BLaER1 treated with 17β-estradiol and CSF1 and Interleukin-3, amounts not matched to agents 10 nM and 100 nM (cell line): ENCODE results near the gene KCTD5.

Experiments
- H3K27ac ChIP-seq, 11 experiments: shearing (Covaris generic); formaldehyde crosslinking; 2 replicates each; pipeline ENCODE4 v1.8.1; 2022
- H3K27me3 ChIP-seq, 11 experiments: shearing (Covaris generic); formaldehyde crosslinking; 2 replicates each; pipeline ENCODE4 v1.8.1; 2022
- H3K36me3 ChIP-seq, 11 experiments: shearing (Covaris generic); formaldehyde crosslinking; 2 replicates each; pipeline ENCODE4 v1.8.1; 2022
- H3K4me1 ChIP-seq, 10 experiments: shearing (Covaris generic); formaldehyde crosslinking; 2 replicates each; pipeline ENCODE4 v1.8.1; 2022
- H3K4me2 ChIP-seq, 11 experiments: shearing (Covaris generic); formaldehyde crosslinking; 2 replicates each; pipeline ENCODE4 v1.8.1; 2022
- H3K4me3 ChIP-seq, 10 experiments: shearing (Covaris generic); formaldehyde crosslinking; 2 replicates each; pipeline ENCODE4 v1.8.1; 2022
- H3K9ac ChIP-seq, 11 experiments: shearing (Covaris generic); formaldehyde crosslinking; 2 replicates each; pipeline ENCODE4 v1.8.1; 2022
- H3K9me3 ChIP-seq, 11 experiments: shearing (Covaris generic); formaldehyde crosslinking; replicated peaks in 1 of 11; 2 replicates each; pipeline ENCODE4 v1.8.1; 2022
- H4K20me1 ChIP-seq, 11 experiments: shearing (Covaris generic); formaldehyde crosslinking; 2 replicates each; pipeline ENCODE4 v1.8.1; 2022
- Cebpa-rat ChIP-seq, 11 experiments: shearing (Covaris generic); IDR thresholded peaks; 2 replicates each; pipeline ENCODE4 v1.8.1; 2022

The KCTD5 gene

GRCh38 chr16:2701272-2701671, 18.9 kb downstream of the KCTD5 start:
- Histone ChIP-seq H3K27me3 (peaks cover 0 to 18% (median 0%) of the 10 kb centered on the region in 11 experiments; a peak in 2 of 22 replicates), H4K20me1 (peaks cover 98 to 100% (median 99%) of the 10 kb centered on the region in 11 experiments), H3K4me1 (peaks cover 19 to 72% (median 61%) of the 10 kb centered on the region in 10 experiments), H3K4me3 (peak overlapping the region in 2 of 10 experiments; percentile 19 to 29; a peak in 3 of 20 replicates), H3K36me3 (peaks cover 71 to 98% (median 93%) of the 10 kb centered on the region in 11 experiments), H3K9ac (peak overlapping the region in 5 of 11 experiments; percentile 9 to 70 (median 34); a peak in 7 of 22 replicates), H3K9me3 (no peaks in the 10 kb centered on the region), H3K27ac (no peak overlapping the region), H3K4me2 (peak overlapping the region; percentile 41 to 100 (median 93))
- no peak for TF ChIP-seq Cebpa-rat (IDR thresholded peaks at IDR 0.05)

- Histone ChIP-seq H3K9ac (peak overlapping the region in 8 of 11 experiments; percentile 9 to 70 (median 20); a peak in 10 of 22 replicates), H3K4me2 (peak overlapping the region; percentile 41 to 100 (median 93)), H3K4me3 (peak overlapping the region in 3 of 10 experiments; percentile 19 to 51 (median 30); a peak in 5 of 20 replicates), H3K36me3 (peaks cover 71 to 100% (median 90%) of the 10 kb centered on the region in 11 experiments), H3K27ac (no peak overlapping the region), H3K9me3 (no peaks in the 10 kb centered on the region), H3K4me1 (peaks cover 19 to 72% (median 61%) of the 10 kb centered on the region in 10 experiments), H3K27me3 (peaks cover 0 to 18% (median 0%) of the 10 kb centered on the region in 11 experiments; a peak in 2 of 22 replicates), H4K20me1 (peaks cover 96 to 100% (median 98%) of the 10 kb centered on the region in 11 experiments)
- no peak for TF ChIP-seq Cebpa-rat (IDR thresholded peaks at IDR 0.05)
These were observed 19.6 kb downstream of the KCTD5 start for GRCh38 chr16:2701713-2702437.

- H3K27ac ChIP-seq, result peak overlapping the region in 2 of 11 experiments; percentile 72 to 74; a peak in 2 of 22 replicates
These were observed 20.1 kb downstream of the KCTD5 start for GRCh38 chr16:2702438-2702825.

GRCh38 chr16:2702871-2703745, 20.8 kb downstream of the KCTD5 start:
- Histone ChIP-seq H3K4me3 (peak overlapping the region in 5 of 10 experiments; percentile 19 to 51 (median 30); a peak in 8 of 20 replicates), H3K4me2 (peak overlapping the region; percentile 7 to 100 (median 93); a peak in 19 of 22 replicates), H3K9me3 (no peaks in the 10 kb centered on the region), H3K9ac (peak overlapping the region in 9 of 11 experiments; percentile 6 to 74 (median 45); a peak in 14 of 22 replicates), H3K27ac (peak overlapping the region in 4 of 11 experiments; percentile 47 to 74 (median 60); a peak in 7 of 22 replicates), H3K4me1 (peaks cover 19 to 75% (median 62%) of the 10 kb centered on the region in 10 experiments), H4K20me1 (peaks cover 95 to 100% (median 98%) of the 10 kb centered on the region in 11 experiments), H3K36me3 (peaks cover 71 to 100% (median 90%) of the 10 kb centered on the region in 11 experiments), H3K27me3 (peaks cover 0 to 18% (median 0%) of the 10 kb centered on the region in 11 experiments; a peak in 2 of 22 replicates)
- no peak for TF ChIP-seq Cebpa-rat (IDR thresholded peaks at IDR 0.05)

More at GRCh38 chr16:2702438-2702825, 20.1 kb downstream of the KCTD5 start:
- H4K20me1 ChIP-seq, result peaks cover 95 to 100% (median 98%) of the 10 kb centered on the region in 11 experiments
- no peaks in the 10 kb centered on the region for H3K9me3 ChIP-seq
- H3K9ac ChIP-seq, result peak overlapping the region in 6 of 11 experiments; percentile 5 to 74 (median 36); a peak in 6 of 22 replicates
- H3K4me1 ChIP-seq, result peaks cover 19 to 72% (median 61%) of the 10 kb centered on the region in 10 experiments
- H3K27me3 ChIP-seq, result peaks cover 0 to 18% (median 0%) of the 10 kb centered on the region in 11 experiments; a peak in 2 of 22 replicates
- peak overlapping the region in 4 of 10 experiments; percentile 23 to 51 (median 32); a peak in 5 of 20 replicates for H3K4me3 ChIP-seq
- peaks cover 71 to 100% (median 90%) of the 10 kb centered on the region in 11 experiments for H3K36me3 ChIP-seq
- H3K4me2 ChIP-seq, result peak overlapping the region; percentile 22 to 100 (median 93); a peak in 21 of 22 replicates
- no peak for TF ChIP-seq Cebpa-rat (IDR thresholded peaks at IDR 0.05)

GRCh38 chr16:2704166-2704982, 22.1 kb downstream of the KCTD5 start:
- H3K4me1 ChIP-seq, result peaks cover 25 to 80% (median 62%) of the 10 kb centered on the region in 10 experiments
- H4K20me1 ChIP-seq, result peaks cover 95 to 100% (median 98%) of the 10 kb centered on the region in 11 experiments

GRCh38 chr16:2704983-2705275, 22.6 kb downstream of the KCTD5 start:
- Histone ChIP-seq H3K27me3 (peaks cover 0 to 18% (median 0%) of the 10 kb centered on the region in 11 experiments; a peak in 2 of 22 replicates), H4K20me1 (peaks cover 95 to 100% (median 98%) of the 10 kb centered on the region in 11 experiments), H3K9me3 (no peaks in the 10 kb centered on the region), H3K36me3 (peaks cover 65 to 100% (median 90%) of the 10 kb centered on the region in 11 experiments), H3K4me2 (peak overlapping the region in 6 of 11 experiments; percentile 90 to 100 (median 98); a peak in 7 of 22 replicates), H3K4me3 (no peak overlapping the region), H3K9ac (no peak overlapping the region; a peak in 1 of 22 replicates), H3K27ac (no peak overlapping the region), H3K4me1 (peaks cover 30 to 80% (median 63%) of the 10 kb centered on the region in 10 experiments)
- TF ChIP-seq Cebpa-rat (IDR thresholded peaks at IDR 0.05), result no peak

More at GRCh38 chr16:2704166-2704982, 22.1 kb downstream of the KCTD5 start:
- peaks cover 71 to 100% (median 90%) of the 10 kb centered on the region in 11 experiments for H3K36me3 ChIP-seq
- H3K27ac ChIP-seq, result peak overlapping the region in 1 of 11 experiments; percentile 38; a peak in 1 of 22 replicates
- H3K4me3 ChIP-seq, result peak overlapping the region in 2 of 10 experiments; percentile 23 to 51; a peak in 3 of 20 replicates
- no peaks in the 10 kb centered on the region for H3K9me3 ChIP-seq
- TF ChIP-seq Cebpa-rat (IDR thresholded peaks at IDR 0.05), result no peak
- H3K9ac ChIP-seq, result peak overlapping the region in 5 of 11 experiments; percentile 6 to 74 (median 33); a peak in 4 of 22 replicates
- H3K27me3 ChIP-seq, result peaks cover 0 to 18% (median 0%) of the 10 kb centered on the region in 11 experiments; a peak in 2 of 22 replicates
- H3K4me2 ChIP-seq, result peak overlapping the region in 8 of 11 experiments; percentile 79 to 100 (median 96); a peak in 15 of 22 replicates

GRCh38 chr16:2705351-2705750, 23.0 kb downstream of the KCTD5 start:
- peaks cover 0 to 18% (median 0%) of the 10 kb centered on the region in 11 experiments; a peak in 2 of 22 replicates for H3K27me3 ChIP-seq

More at GRCh38 chr16:2705351-2705750, 23.0 kb downstream of the KCTD5 start:
- Histone ChIP-seq H3K4me2 (peak overlapping the region in 4 of 11 experiments; percentile 90 to 100 (median 97); a peak in 6 of 22 replicates), H3K4me1 (peaks cover 27 to 80% (median 63%) of the 10 kb centered on the region in 10 experiments), H4K20me1 (peaks cover 95 to 100% (median 98%) of the 10 kb centered on the region in 11 experiments), H3K9me3 (no peaks in the 10 kb centered on the region), H3K27ac (no peak overlapping the region), H3K4me3 (no peak overlapping the region), H3K36me3 (peaks cover 61 to 99% (median 90%) of the 10 kb centered on the region in 11 experiments), H3K9ac (peak overlapping the region in 1 of 11 experiments; percentile 24; a peak in 1 of 22 replicates)
- no peak for TF ChIP-seq Cebpa-rat (IDR thresholded peaks at IDR 0.05)
